Lower leg skin (tissue), 3 donors: ENCODE results near the gene GATC.
"Not testable (repeated sequence)": the region's sequence is repeated elsewhere in the genome, so short reads cannot be mapped to it uniquely, and the experiment has no call there.

Experiments used
- POLR2A ChIP-seq, 2 donors: fragments of 450-650 bp; IDR thresholded peaks; one replicate each; pipeline ENCODE4 v1.6.1; 2016 to 2017; ENCODE audit warnings: antibody characterized with exemption in 2 of 2, mild to moderate bottlenecking in 1 of 2, moderate library complexity in 1 of 2
- TF ChIP-seq, protein P1 (sequence below), 3 donors: fragments of 450-650 bp; IDR thresholded peaks; one replicate each; pipeline ENCODE4 v1.5.1; 2016; ENCODE audit warnings: antibody characterized with exemption in 3 of 3, mild to moderate bottlenecking in 3 of 3, moderate library complexity in 2 of 3

DNA sequence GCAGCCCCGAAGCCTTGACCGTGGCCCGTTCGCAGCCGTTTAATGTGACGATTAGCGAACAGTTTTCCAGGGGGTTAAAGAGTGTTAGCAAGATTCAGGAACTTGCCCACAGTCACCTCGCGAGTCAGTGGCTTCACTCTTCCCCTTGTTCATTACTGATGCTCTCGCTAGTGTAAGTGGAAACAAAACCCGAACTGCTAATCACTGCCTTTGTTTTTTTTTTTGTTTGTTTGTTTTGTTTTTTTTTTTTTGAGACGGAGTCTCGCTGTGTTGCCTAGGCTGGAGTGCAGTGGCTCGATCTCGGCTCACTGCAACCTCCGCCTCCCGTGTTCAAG, 567 bp downstream of the GATC start:
- TF ChIP-seq, protein P1, sequence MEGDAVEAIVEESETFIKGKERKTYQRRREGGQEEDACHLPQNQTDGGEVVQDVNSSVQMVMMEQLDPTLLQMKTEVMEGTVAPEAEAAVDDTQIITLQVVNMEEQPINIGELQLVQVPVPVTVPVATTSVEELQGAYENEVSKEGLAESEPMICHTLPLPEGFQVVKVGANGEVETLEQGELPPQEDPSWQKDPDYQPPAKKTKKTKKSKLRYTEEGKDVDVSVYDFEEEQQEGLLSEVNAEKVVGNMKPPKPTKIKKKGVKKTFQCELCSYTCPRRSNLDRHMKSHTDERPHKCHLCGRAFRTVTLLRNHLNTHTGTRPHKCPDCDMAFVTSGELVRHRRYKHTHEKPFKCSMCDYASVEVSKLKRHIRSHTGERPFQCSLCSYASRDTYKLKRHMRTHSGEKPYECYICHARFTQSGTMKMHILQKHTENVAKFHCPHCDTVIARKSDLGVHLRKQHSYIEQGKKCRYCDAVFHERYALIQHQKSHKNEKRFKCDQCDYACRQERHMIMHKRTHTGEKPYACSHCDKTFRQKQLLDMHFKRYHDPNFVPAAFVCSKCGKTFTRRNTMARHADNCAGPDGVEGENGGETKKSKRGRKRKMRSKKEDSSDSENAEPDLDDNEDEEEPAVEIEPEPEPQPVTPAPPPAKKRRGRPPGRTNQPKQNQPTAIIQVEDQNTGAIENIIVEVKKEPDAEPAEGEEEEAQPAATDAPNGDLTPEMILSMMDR (IDR thresholded peaks at IDR 0.05) = not testable (repeated sequence)
- not testable (repeated sequence) for TF ChIP-seq POLR2A (IDR thresholded peaks at IDR 0.05)
